Fibroblast of lung (primary cell): ENCODE results near the gene KLK5. TPM values are rescaled to one million over a fixed set of nuclear protein-coding genes. Genes with fewer than 3 reads are reported as not detected.

Source experiments
- DNase-seq, 2 donors: peaks; one replicate each; pipeline versions ENCODE4 v3.0.0 to v3.0.0-alpha.2; 2010; ENCODE audit warnings: low read depth in 2 of 2
- H2AFZ ChIP-seq: 2 replicates; pipeline ENCODE4 v1.5.1; 2012; ENCODE audit warnings: low read length, control low read depth, inconsistent platforms
- H3K27ac ChIP-seq: 2 replicates; pipeline ENCODE4 v1.5.1; 2011; ENCODE audit warnings: low read length, control low read depth; ENCODE audit not compliant: insufficient read depth
- H3K27me3 ChIP-seq: 2 replicates; pipeline ENCODE4 v1.5.1; 2011; ENCODE audit warnings: mild to moderate bottlenecking, low read length; ENCODE audit not compliant: control insufficient read depth, insufficient read depth
- H3K36me3 ChIP-seq: 2 replicates; pipeline ENCODE4 v1.5.1; 2011; ENCODE audit warnings: low read length; ENCODE audit not compliant: control insufficient read depth, insufficient read depth
- H3K4me1 ChIP-seq: 2 replicates; pipeline ENCODE4 v1.5.1; 2011; ENCODE audit warnings: low read length; ENCODE audit not compliant: control insufficient read depth, insufficient read depth; ENCODE audit errors: extremely low read depth
- H3K4me2 ChIP-seq: 2 replicates; pipeline ENCODE4 v1.5.1; 2011; ENCODE audit warnings: low read length, control low read depth; ENCODE audit not compliant: insufficient read depth; ENCODE audit errors: extremely low read depth
- H3K4me3 ChIP-seq, 4 experiments: fragments of 200-600 bp in 1 of 4; sonication (generic) in 1 of 4; replicated peaks in 1 of 4; 2 replicates each; pipeline ENCODE4 v1.5.1; 2011 to 2016; ENCODE audit warnings: low read length in 4 of 4, low read depth in 3 of 4, mild to moderate bottlenecking in 3 of 4, control low read depth in 2 of 4, inconsistent platforms in 1 of 4, mixed read lengths in 1 of 4; ENCODE audit not compliant: insufficient read depth in 1 of 4; ENCODE audit errors: control extremely low read depth in 1 of 4
- H3K79me2 ChIP-seq: 2 replicates; pipeline ENCODE4 v1.5.1; 2012; ENCODE audit warnings: mild to moderate bottlenecking, low read length, inconsistent platforms; ENCODE audit not compliant: control insufficient read depth, insufficient read depth
- H3K9ac ChIP-seq: 2 replicates; pipeline ENCODE4 v1.5.1; 2011; ENCODE audit warnings: mild to moderate bottlenecking, low read length, control low read depth; ENCODE audit not compliant: insufficient read depth
- H3K9me3 ChIP-seq: 2 replicates; pipeline ENCODE4 v1.5.1; 2012; ENCODE audit warnings: low read depth, low read length; ENCODE audit not compliant: control insufficient read depth, insufficient read depth
- H4K20me1 ChIP-seq: 2 replicates; pipeline ENCODE4 v1.5.1; 2011; ENCODE audit warnings: low read length; ENCODE audit not compliant: control insufficient read depth, insufficient read depth; ENCODE audit errors: extremely low read depth
- EZH2 ChIP-seq: IDR thresholded peaks from 2 replicates; pipeline ENCODE4 v1.5.1; 2012; ENCODE audit warnings: low read length, control low read depth, mild to moderate bottlenecking; ENCODE audit errors: missing control alignments
- polyA plus RNA-seq, 2 donors: library from polyadenylated mRNA; depleted of rRNA in 1 of 2; stranded (reverse) in 1 of 2; unstranded in 1 of 2; fragments of >200 nt; gene quantifications; 2 replicates each; pipeline ENCODE4 v1.2.1, GENCODE V29; 2011 to 2012; ENCODE audit warnings: missing spikeins in 1 of 2
- total RNA-seq: library from RNA; depleted of rRNA; stranded (reverse); fragments of >200 nt; gene quantifications from 2 replicates; pipeline ENCODE4 v1.2.1, GENCODE V29; 2014
- TF ChIP-seq, protein P1 (sequence below), 2 donors: IDR thresholded peaks in 1 of 2; conservative IDR thresholded peaks in 1 of 2; 1 replicate in 1 of 2; 2 replicates in 1 of 2; pipeline ENCODE4 v1.5.1; 2011 to 2012; ENCODE audit warnings: low read length in 2 of 2, control low read depth in 1 of 2, inconsistent platforms in 1 of 2, low read depth in 1 of 2, mild to moderate bottlenecking in 1 of 2

Gene KLK5
- total and polyA plus RNA-seq, 2 donors (not counting 1 experiment from before 2014, with no cell fraction given), result 0.10 TPM; not detected in 1

GRCh38 chr19:50925734-50926133 lies 27.1 kb downstream of the KLK5 start:
- TF ChIP-seq, protein P1, sequence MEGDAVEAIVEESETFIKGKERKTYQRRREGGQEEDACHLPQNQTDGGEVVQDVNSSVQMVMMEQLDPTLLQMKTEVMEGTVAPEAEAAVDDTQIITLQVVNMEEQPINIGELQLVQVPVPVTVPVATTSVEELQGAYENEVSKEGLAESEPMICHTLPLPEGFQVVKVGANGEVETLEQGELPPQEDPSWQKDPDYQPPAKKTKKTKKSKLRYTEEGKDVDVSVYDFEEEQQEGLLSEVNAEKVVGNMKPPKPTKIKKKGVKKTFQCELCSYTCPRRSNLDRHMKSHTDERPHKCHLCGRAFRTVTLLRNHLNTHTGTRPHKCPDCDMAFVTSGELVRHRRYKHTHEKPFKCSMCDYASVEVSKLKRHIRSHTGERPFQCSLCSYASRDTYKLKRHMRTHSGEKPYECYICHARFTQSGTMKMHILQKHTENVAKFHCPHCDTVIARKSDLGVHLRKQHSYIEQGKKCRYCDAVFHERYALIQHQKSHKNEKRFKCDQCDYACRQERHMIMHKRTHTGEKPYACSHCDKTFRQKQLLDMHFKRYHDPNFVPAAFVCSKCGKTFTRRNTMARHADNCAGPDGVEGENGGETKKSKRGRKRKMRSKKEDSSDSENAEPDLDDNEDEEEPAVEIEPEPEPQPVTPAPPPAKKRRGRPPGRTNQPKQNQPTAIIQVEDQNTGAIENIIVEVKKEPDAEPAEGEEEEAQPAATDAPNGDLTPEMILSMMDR (conservative IDR thresholded peaks at IDR 0.05 in 1 of 2, IDR thresholded peaks at IDR 0.05 in 1 of 2; ENCODE audit: low read depth in 1 of 2, low read length in 2 of 2), result no peak
- TF ChIP-seq EZH2, result no peak
- H3K4me1 ChIP-seq, result no peaks in the 10 kb centered on the region
- no peaks in the 10 kb centered on the region for H3K9me3 ChIP-seq
- H3K27ac ChIP-seq, result no peak overlapping the region
- DNase-seq, result no peak
- H3K9ac ChIP-seq, result no peak overlapping the region
- no peaks in the 10 kb centered on the region for H3K79me2 ChIP-seq
- H4K20me1 ChIP-seq, result no peaks in the 10 kb centered on the region
- H3K4me2 ChIP-seq, result no peak overlapping the region
- H3K4me3 ChIP-seq, result no peak overlapping the region
- H3K27me3 ChIP-seq, result no peaks in the 10 kb centered on the region
- H3K36me3 ChIP-seq, result no peaks in the 10 kb centered on the region
- H2AFZ ChIP-seq, result no peak overlapping the region

DNA sequence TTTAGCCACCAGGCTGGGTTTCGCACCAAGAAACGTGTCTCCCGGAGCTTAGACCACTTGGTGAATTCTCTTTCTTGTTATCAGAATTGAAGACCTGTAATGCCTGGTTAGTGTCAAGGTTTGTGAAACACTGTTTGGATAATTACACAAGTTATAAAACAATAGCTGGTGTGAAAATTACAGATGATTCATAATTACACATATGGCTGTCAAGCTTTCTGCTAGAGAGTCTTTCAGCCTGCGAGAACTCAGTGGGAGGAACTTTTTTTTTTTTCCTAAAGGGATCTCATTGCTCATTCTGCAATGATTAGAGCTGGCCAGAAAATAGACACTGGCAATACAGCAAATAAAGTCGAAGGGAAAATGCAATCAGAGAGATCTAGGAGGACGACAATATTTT lies 28.3 kb downstream of the KLK5 start:
- no peak overlapping the region for H2AFZ ChIP-seq
- H3K27me3 ChIP-seq, result no peaks in the 10 kb centered on the region
- H3K36me3 ChIP-seq, result no peaks in the 10 kb centered on the region
- no peaks in the 10 kb centered on the region for H3K4me1 ChIP-seq
- no peaks in the 10 kb centered on the region for H3K9me3 ChIP-seq
- no peak overlapping the region for H3K4me2 ChIP-seq
- no peak overlapping the region for H3K4me3 ChIP-seq
- H4K20me1 ChIP-seq, result no peaks in the 10 kb centered on the region
- H3K27ac ChIP-seq, result no peak overlapping the region
- H3K9ac ChIP-seq, result no peak overlapping the region
- H3K79me2 ChIP-seq, result no peaks in the 10 kb centered on the region
- no peak for DNase-seq
- TF ChIP-seq EZH2, result no peak
- TF ChIP-seq, protein P1 (conservative IDR thresholded peaks at IDR 0.05 in 1 of 2, IDR thresholded peaks at IDR 0.05 in 1 of 2; ENCODE audit: low read depth in 1 of 2, low read length in 2 of 2), result no peak

- Histone ChIP-seq H2AFZ (no peak overlapping the region), H3K4me2 (no peak overlapping the region), H4K20me1 (no peaks in the 10 kb centered on the region), H3K36me3 (no peaks in the 10 kb centered on the region), H3K9ac (no peak overlapping the region), H3K79me2 (no peaks in the 10 kb centered on the region), H3K9me3 (no peaks in the 10 kb centered on the region), H3K4me1 (no peaks in the 10 kb centered on the region), H3K27ac (no peak overlapping the region), H3K4me3 (no peak overlapping the region), H3K27me3 (no peaks in the 10 kb centered on the region)
- peak; percentile 46 to 73 for DNase-seq
- TF ChIP-seq EZH2, result no peak
- TF ChIP-seq, protein P1 (conservative IDR thresholded peaks at IDR 0.05 in 1 of 2, IDR thresholded peaks at IDR 0.05 in 1 of 2; ENCODE audit: low read depth in 1 of 2, low read length in 2 of 2), result peak; percentile 83 to 84
Measured at GRCh38 chr19:50922317-50922853, 30.5 kb downstream of the KLK5 start.
